Adrenal gland (tissue), 5 donors: ENCODE results near the gene PPFIA4.

Experiments used
- POLR2A ChIP-seq, 2 donors: fragments of 450-650 bp; IDR thresholded peaks; one replicate each; pipeline ENCODE4 v1.6.1; 2017; ENCODE audit warnings: antibody characterized with exemption in 2 of 2, mild to moderate bottlenecking in 2 of 2, moderate library complexity in 1 of 2
- TF ChIP-seq, protein P1 (sequence below), 6 experiments: fragments of 450-650 bp in 4 of 6; fragments of 200-600 bp in 2 of 6; sonication (generic) in 1 of 6; IDR thresholded peaks; 1 replicate in 5 of 6; 2 replicates in 1 of 6; pipeline versions ENCODE4 v1.5.1 to v1.8.0; 2016 to 2021; ENCODE audit warnings: antibody characterized with exemption in 6 of 6, mild to moderate bottlenecking in 2 of 6, moderate library complexity in 1 of 6
- donor health status: DM: no; HTN: no; CAD: no.

DNA sequence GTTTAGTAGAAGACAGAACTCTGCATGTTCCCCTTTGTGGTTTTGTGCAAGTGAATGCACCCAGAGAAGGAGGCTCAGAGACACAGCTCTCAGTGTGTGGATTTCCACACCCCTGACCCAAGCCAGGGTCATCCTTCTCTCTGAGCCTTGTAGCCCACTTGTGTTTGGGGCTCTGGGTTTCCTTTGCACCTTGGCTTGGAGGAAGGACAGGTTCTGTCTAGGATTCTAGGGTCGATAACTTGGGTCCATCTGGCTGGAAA, 32.3 kb downstream of the PPFIA4 start:
- no peak for TF ChIP-seq POLR2A (IDR thresholded peaks at IDR 0.05)
- TF ChIP-seq, protein P1, sequence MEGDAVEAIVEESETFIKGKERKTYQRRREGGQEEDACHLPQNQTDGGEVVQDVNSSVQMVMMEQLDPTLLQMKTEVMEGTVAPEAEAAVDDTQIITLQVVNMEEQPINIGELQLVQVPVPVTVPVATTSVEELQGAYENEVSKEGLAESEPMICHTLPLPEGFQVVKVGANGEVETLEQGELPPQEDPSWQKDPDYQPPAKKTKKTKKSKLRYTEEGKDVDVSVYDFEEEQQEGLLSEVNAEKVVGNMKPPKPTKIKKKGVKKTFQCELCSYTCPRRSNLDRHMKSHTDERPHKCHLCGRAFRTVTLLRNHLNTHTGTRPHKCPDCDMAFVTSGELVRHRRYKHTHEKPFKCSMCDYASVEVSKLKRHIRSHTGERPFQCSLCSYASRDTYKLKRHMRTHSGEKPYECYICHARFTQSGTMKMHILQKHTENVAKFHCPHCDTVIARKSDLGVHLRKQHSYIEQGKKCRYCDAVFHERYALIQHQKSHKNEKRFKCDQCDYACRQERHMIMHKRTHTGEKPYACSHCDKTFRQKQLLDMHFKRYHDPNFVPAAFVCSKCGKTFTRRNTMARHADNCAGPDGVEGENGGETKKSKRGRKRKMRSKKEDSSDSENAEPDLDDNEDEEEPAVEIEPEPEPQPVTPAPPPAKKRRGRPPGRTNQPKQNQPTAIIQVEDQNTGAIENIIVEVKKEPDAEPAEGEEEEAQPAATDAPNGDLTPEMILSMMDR (IDR thresholded peaks at IDR 0.05) = no peak
